HG03378 (cell line): ENCODE data around the gene PMIS2.
A peak's percentile ranks its signal among the peaks of the same experiment; 100 is the strongest.

ENCODE experiments used
- ATAC-seq: cut with Tn5 transposase; IDR thresholded peaks from one replicate; pipeline ENCODE4 v1.9.1; 2021; ENCODE audit warnings: mild to moderate bottlenecking, moderate library complexity; ENCODE audit not compliant: unreplicated experiment

The PMIS2 gene

DNA sequence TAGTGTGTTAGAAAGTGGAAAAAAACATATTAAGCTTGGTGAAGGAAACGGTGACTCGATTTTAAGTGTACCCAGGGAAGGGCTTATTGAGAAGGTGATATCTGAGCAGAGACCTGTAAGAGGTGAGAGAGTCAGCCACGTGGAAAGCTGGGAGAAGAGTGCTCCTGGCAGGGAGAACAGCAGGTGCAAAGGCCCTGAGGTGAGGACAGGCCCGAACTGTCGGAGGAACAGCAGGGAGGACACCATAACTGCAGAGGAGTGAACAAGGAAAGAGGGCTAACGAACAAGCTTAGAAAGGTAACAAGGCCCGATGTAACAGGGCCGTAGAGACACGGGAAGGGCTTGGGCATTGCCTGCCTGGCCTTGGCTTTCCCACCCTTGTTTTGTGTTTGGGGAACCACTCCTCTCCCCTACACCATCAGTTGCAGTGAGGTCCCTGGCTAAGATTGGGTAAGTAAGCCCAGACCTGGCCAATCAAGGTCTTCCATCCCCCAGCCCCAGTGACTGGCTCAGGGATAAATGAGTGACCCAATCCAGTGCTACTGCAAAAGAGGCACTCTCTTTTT, 29.9 kb upstream of the PMIS2 start:
- no peak for ATAC-seq

DNA sequence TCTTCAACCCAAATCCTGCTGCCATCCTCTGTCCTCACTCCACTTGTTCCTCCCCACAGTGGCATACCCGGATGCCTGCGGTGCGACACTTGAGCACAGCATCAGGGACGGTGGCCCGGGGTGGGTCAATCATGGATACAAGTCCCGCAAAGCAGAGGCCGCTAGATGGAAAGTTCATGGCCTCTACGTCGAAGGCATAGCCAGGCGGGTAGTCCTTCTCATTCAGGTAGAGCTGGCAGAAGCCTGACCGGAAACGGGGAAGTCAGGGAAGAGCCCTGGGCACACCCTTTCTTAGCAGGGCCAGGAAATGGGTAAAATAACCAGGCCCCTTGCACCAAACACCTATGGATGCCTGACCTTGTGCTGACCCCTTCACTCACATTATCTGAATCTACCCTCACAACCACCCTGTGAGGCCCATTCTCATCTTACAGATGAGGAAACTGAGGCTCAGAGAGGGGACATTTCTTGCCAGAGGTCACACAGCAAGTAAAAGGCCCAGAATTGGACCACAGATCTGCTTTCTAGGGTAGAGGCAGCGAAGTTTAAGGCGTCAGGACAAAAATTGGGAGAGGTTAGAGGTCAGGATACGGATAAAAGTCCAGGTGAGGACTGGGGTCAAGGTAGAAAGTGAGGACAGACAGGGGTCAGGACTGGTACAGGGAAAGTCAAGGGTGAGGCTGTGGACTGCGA, 29.0 kb upstream of the PMIS2 start:
- ATAC-seq, result no peak

- ATAC-seq, result no peak
Observed at GRCh38 chr19:35557539-35558399, 28.2 kb upstream of the PMIS2 start.

- ATAC-seq, result no peak
Observed at GRCh38 chr19:35558400-35559280, 27.3 kb upstream of the PMIS2 start.

GRCh38 chr19:35559281-35559659, 26.7 kb upstream of the PMIS2 start:
- ATAC-seq, result peak; percentile 79

- ATAC-seq, result no peak
Observed at GRCh38 chr19:35559781-35560180, 26.2 kb upstream of the PMIS2 start.

DNA sequence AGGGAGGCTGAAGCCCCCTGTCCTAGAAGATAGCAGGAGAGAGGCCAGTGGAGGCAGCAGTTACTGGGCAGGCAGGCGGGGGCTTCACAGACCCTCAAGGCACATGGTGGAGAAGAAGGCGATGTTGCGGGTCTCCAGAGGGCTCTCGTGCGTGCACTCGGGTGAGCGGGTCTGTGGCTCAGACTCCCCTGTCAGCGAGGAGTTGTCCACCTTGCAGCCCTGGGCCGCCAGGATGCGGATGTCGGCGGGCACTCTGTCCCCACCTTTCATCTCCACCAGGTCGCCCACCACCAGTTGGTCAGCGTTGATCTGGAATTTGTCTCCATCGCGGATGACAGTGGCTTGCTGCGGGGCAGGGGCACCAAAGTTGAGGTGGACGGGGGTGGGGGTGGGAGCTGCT, 25.7 kb upstream of the PMIS2 start:
- ATAC-seq, result no peak

DNA sequence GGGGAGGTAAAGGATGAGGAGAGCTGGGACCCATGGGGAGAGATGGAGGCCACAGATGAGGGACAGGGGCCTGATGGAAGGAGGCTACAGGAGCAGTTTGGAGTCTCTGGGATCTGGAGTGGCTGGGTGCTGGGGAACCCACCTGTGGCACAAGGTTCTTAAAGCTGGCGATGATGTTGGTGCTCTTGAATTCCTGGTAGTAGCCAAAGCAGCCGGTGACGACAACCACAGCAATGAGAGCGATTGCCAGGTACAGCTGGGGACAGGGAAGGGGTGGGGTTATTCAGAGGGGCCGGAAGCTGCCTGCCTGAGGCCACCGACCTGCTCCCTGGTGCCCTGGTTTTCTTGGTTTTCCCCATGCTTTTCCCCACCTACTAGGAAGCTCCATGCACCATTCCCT, 25.3 kb upstream of the PMIS2 start:
- ATAC-seq, result no peak

- no peak for ATAC-seq
Observed at GRCh38 chr19:35561436-35561835, 24.5 kb upstream of the PMIS2 start.

DNA sequence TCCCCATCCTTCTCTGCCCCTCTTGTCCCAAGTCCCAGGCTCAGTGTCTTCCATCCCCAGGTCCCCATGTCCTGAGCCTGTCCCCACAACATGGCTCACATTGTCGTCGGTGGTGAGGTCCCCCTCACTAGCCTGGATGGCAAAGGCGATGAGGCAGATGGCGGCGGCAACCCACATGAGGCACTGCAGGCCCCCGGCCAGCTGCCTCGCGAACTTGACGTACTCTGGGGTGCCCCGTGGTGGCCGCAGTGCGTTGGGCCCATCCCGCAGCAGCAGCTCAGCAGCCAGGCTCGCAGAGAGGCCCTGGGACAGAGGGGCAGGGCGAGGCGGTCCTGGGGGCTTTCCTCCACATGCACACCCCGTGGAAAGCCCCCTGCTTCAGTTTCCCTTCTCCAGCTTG, 23.6 kb upstream of the PMIS2 start:
- ATAC-seq, result no peak

DNA sequence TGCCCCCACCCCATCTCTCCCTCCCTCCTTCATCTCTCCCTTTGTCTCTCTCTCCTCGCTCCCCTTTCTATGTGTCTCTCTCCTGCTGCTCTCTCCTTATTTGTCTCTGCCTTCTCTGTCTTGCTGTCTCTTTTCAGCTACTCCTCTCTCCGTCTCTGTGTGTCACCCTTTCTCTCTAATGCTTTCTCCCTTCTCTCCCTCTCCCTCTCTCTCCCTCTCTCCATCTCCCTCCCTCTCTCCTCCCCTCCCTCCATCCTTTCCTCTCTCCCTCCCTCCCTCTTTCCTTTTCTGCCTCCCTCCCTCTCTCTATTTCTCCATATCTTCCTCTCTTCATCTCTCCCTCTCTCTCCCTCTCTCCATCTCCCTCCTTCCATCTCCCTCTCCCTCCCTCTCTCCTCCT, 23.2 kb upstream of the PMIS2 start:
- no peak for ATAC-seq

DNA sequence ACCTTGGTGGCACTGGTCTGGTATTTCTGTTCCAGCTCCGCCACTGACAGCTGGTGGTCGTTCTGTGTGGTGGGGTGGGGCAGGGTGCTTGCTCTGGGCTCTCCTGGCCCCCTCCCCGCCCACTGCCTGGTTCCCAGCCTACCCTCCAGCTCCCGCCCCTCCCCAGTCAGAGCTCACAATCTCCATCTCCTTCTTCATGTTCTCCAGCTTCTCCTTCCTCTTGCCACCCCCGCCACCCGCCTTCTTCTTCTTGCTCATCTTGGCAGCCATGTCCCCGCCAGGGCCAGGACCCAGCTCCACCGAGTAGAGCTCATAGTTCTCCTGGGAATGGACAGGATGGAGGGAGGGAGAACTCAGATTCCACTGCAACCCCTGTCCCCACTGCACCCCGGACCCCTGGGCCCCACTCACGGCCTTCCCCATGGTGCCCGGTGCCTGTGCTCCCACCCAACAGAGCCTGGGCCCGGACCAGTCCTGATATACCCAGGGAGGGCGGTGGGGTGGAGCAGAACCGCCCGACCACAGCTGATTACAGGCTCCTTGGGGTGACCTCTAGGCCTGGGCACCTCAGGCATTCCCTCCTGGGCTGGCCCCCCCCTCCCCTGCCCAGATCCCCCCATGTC, 22.7 kb upstream of the PMIS2 start, which contains the start of gene ATP4A:
ATP4A (minus strand) TSS at position 452 of the 623 bp plus-strand sequence; CDS start at position 423, 29 bp downstream.
- ATAC-seq, result no peak

- ATAC-seq, result no peak
Observed at GRCh38 chr19:35565016-35565856, 20.7 kb upstream of the PMIS2 start.

GRCh38 chr19:35566738-35567137, 19.2 kb upstream of the PMIS2 start:
- ATAC-seq, result no peak

GRCh38 chr19:35569281-35569781, 16.6 kb upstream of the PMIS2 start:
- ATAC-seq, result no peak

- no peak for ATAC-seq
Observed at GRCh38 chr19:35571406-35571965, 14.5 kb upstream of the PMIS2 start.

GRCh38 chr19:35577918-35578317, 8.1 kb upstream of the PMIS2 start:
- ATAC-seq, result no peak

- no peak for ATAC-seq
Observed at GRCh38 chr19:35578707-35579106, 7.3 kb upstream of the PMIS2 start.

DNA sequence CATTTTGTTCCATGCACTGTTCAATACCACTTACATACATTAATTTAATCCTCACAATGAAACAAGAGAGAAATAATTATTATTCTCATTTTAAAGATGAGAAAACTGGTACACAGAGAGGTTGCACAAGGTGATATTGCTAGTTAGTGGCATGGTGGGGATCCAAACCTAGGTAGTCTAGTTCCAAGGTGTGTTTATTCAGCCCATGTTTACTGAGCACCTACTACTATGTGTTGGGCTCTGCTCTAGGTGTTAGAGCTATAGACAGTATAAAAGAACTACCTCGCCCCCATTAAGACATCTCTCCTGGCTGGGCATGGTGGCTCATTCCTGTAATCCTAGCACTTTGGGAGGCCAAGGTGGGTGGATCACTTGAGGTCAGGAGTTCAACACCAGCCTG, 3.2 kb upstream of the PMIS2 start:
- ATAC-seq, result no peak
